HepG2 (cell line): Measurements from ENCODE around the gene THRAP3. TPM values are rescaled to one million over a fixed set of nuclear protein-coding genes. Genes with fewer than 3 reads are reported as not detected.

Experiments used
- FIP1L1 ChIP-seq: fragments of 200-400 bp; formaldehyde crosslinking; IDR thresholded peaks from 2 replicates; pipeline ENCODE4 v1.6.1; 2018; ENCODE audit warnings: low read depth, mild to moderate bottlenecking, low read length, moderate library complexity, borderline replicate concordance; ENCODE audit not compliant: insufficient read depth
- HMGXB3 ChIP-seq: sonication (generic); formaldehyde crosslinking; IDR thresholded peaks from 2 replicates; pipeline ENCODE4 v1.4.0; 2020; ENCODE audit warnings: missing genetic modification reagents, borderline replicate concordance
- HNF1B ChIP-seq: sonication (generic); formaldehyde crosslinking; IDR thresholded peaks from 2 replicates; pipeline ENCODE4 v1.5.1; 2020; ENCODE audit warnings: mild to moderate bottlenecking, moderate library complexity, missing genetic modification reagents
- IKZF1 ChIP-seq: fragments of 450-650 bp; IDR thresholded peaks from 2 replicates; pipeline ENCODE4 v1.7.1; 2016
- KIAA2018 ChIP-seq: sonication (generic); formaldehyde crosslinking; IDR thresholded peaks from 2 replicates; pipeline ENCODE4 v1.5.0; 2020; ENCODE audit warnings: mild to moderate bottlenecking, missing genetic modification reagents, borderline replicate concordance
- RBFOX2 ChIP-seq: fragments of 200-400 bp; formaldehyde crosslinking; IDR thresholded peaks from 2 replicates; pipeline ENCODE4 v1.6.1; 2017; ENCODE audit warnings: low read depth, mild to moderate bottlenecking, low read length
- SMARCC2 ChIP-seq: fragments of 450-650 bp; IDR thresholded peaks from 2 replicates; pipeline ENCODE4 v1.6.1; 2017; ENCODE audit warnings: antibody characterized with exemption, mild to moderate bottlenecking
- SMARCE1 ChIP-seq: fragments of 450-650 bp; IDR thresholded peaks from 2 replicates; pipeline ENCODE4 v1.6.1; 2017; ENCODE audit warnings: borderline replicate concordance
- ZNF225 ChIP-seq: sonication (generic); formaldehyde crosslinking; IDR thresholded peaks from 2 replicates; pipeline ENCODE4 v1.4.0; 2020; ENCODE audit warnings: mild to moderate bottlenecking, missing genetic modification reagents
- ZNF768 ChIP-seq: sonication (generic); formaldehyde crosslinking; IDR thresholded peaks from 2 replicates; pipeline ENCODE4 v1.4.0; 2020; ENCODE audit warnings: missing genetic modification reagents
- polyA plus RNA-seq, 8 experiments: library from polyadenylated mRNA; depleted of rRNA in 3 of 8; stranded (reverse) in 7 of 8; unstranded in 1 of 8; fragments of >200 nt; fragmentation: Illumina TruSeq in 4 of 8; extraction: Trizol in 4 of 8; gene quantifications; 2 replicates each; pipeline versions ENCODE4 v1.2.1 to v1.2.3, GENCODE V29; 2011 to 2016; ENCODE audit warnings: low read depth in 4 of 8, missing spikeins in 1 of 8, mixed read lengths in 1 of 8; ENCODE audit not compliant: insufficient read depth in 1 of 8
- total RNA-seq, 5 experiments: library from RNA; depleted of rRNA; stranded (reverse); fragments of >200 nt; fragmentation: Illumina TruSeq; extraction: Trizol; gene quantifications; 2 replicates each; pipeline ENCODE4 v1.2.3, GENCODE V29; 2016; ENCODE audit warnings: low read depth in 1 of 5

The THRAP3 gene
- total and polyA plus RNA-seq, 2 of the 13 experiments (the other 11 are each of a cell fraction or from before 2014, with no cell fraction given), result 45.0 to 92.6 TPM

- no peak for TF ChIP-seq KIAA2018 (CRISPR knock-in tag)
- TF ChIP-seq ZNF768 (CRISPR knock-in tag), result no peak
- TF ChIP-seq HNF1B (CRISPR knock-in tag), result no peak
- no peak for TF ChIP-seq FIP1L1
- TF ChIP-seq ZNF225 (CRISPR knock-in tag), result peak; percentile 60; the same call in 1 of the 2 replicates
- TF ChIP-seq SMARCC2, result no peak
- TF ChIP-seq SMARCE1, result no peak
- TF ChIP-seq HMGXB3 (CRISPR knock-in tag), result no peak
- no peak for TF ChIP-seq IKZF1
- no peak for TF ChIP-seq RBFOX2
These were observed 36.2 kb upstream of the THRAP3 start (continued) for GRCh38 chr1:36187800-36188593.
